Measurements from ENCODE around the gene JOSD1.

DNA sequence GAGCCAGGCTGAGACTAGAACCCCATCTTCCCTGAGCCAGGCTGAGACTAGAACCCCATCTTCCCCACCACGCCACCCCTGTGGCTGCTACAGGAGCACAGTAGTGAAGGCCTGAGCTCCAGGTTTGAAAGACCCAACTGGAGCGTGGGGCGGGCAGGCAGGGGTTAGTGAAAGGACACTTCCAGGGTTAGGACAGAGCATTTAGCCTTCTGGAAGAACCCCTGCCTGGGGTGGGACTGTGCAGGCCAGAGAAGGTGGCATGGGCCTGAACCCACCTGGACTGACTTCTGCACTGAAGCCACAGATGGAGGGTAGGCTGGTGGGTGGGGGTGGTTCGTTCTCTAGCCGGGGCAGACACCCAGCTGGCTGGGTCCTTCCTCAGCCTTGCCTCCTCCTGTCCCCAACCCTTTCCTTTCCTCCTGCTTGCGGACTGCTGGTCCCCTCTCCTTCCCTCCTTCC is 31.0 kb upstream of the JOSD1 start:
- no peak for TF ChIP-seq CTCF (IDR thresholded peaks at IDR 0.05; ENCODE audit: low read length)
- no peak for TF ChIP-seq EZH2 (optimal IDR thresholded peaks at IDR 0.05; ENCODE audit: low read depth, low read length)
- TF ChIP-seq EZH2phosphoT487 (IDR thresholded peaks at IDR 0.05; ENCODE audit: low read length), result no peak

Data from MM.1S (cell line).